NT2/D1 (cell line): ENCODE results near the gene RASGRP1.

Experiments used
- SUZ12 ChIP-seq: IDR thresholded peaks from 2 replicates; pipeline ENCODE4 v1.6.1; 2011; ENCODE audit not compliant: insufficient read length, insufficient read depth; ENCODE audit errors: extremely low read depth
- YY1 ChIP-seq: IDR thresholded peaks from 2 replicates; pipeline ENCODE4 v1.6.1; 2011; ENCODE audit not compliant: insufficient read length, insufficient read depth
- ZNF274 ChIP-seq: IDR thresholded peaks from 2 replicates; pipeline ENCODE4 v1.6.1; 2011; ENCODE audit warnings: mild to moderate bottlenecking, low read depth, low read length

- TF ChIP-seq YY1 (no peak), SUZ12 (no peak), ZNF274 (no peak)
These were observed 83.5 kb downstream of the RASGRP1 start for GRCh38 chr15:38481113-38481512.
